ENCODE measurements around the gene TXNRD2.

TXNRD2 gene

DNA sequence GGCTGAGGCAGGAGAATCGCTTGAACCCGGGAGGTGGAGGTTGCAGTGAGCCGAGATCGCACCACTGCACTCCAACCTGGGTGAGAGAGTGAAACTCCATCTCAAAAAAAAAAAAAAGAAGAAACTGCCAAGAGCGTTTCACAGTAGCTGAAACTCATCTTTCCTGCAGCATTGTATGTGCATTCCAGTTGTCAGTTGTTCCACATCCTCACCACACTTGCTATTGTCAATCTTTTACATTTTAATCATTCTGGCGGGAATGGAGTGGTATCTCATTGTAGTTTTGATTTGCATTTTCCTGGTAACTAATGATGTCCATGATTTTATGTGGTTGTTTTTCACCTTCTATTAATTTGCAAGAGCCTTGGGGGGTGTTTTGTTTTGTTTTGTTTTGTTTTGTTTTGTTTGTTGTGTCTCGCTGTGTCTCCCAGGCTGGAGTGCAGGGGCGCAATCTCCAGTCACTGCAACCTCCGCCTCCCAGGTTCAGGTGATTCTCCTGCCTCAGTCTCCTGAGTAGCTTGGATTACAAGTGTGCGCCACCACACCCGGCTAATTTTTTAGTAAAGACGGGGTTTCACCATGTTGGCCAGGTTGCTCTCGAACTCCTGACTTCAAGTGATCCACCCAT lies 78.9 kb downstream of the TXNRD2 start:
- no peak for DNase-seq (ENCODE audit: low read depth)

DNA sequence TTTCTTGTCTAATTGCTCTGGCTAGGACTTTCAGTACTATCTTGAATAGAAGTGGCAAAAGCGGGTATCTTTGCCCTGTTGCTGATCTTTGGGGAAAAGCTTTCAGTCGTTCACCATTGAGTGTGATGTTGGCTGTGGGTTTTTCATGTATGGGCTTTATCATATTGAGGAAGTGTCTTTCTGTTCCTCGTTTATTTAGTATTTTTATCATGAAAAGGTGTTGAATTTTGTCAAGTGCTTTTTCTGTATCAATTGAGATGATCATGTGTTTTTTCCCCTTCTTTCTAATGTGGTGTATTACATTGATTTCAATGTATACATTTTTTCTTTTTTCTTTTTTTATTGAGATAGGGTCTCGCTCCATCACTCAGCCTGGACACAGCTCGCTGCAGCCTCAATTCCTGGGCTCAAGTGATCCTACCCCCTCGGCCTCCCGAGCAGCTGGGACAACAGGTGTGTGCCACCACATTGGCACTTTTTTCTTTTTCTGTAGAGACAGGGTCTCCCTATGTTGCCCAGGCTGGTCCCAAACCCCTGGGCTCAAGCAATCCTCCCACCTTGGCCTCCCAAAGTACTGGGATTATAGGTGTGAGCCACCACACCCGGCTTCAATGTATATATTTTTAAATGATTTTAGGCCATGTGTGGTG lies 81.6 kb downstream of the TXNRD2 start:
- DNase-seq (ENCODE audit: low read depth) = no peak

DNA sequence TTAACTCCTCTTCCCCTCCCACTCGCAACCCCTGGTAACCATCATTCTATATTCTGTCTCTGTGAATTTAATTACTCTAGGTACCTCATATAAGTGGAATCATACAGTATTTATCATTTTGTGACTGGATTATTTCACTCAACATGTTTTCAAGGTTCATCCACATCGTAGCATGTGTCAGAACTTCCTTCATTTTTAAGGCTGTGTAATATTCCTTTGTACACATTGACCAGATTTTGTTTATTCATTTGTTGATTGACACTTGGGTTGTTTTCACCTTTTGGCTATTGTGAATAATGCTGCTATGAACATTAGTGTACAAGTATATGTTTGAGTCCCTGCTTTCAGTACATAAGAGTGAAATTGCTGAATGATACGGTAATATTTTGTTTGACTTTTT lies 84.2 kb downstream of the TXNRD2 start:
- DNase-seq (ENCODE audit: low read depth) = no peak

DNA sequence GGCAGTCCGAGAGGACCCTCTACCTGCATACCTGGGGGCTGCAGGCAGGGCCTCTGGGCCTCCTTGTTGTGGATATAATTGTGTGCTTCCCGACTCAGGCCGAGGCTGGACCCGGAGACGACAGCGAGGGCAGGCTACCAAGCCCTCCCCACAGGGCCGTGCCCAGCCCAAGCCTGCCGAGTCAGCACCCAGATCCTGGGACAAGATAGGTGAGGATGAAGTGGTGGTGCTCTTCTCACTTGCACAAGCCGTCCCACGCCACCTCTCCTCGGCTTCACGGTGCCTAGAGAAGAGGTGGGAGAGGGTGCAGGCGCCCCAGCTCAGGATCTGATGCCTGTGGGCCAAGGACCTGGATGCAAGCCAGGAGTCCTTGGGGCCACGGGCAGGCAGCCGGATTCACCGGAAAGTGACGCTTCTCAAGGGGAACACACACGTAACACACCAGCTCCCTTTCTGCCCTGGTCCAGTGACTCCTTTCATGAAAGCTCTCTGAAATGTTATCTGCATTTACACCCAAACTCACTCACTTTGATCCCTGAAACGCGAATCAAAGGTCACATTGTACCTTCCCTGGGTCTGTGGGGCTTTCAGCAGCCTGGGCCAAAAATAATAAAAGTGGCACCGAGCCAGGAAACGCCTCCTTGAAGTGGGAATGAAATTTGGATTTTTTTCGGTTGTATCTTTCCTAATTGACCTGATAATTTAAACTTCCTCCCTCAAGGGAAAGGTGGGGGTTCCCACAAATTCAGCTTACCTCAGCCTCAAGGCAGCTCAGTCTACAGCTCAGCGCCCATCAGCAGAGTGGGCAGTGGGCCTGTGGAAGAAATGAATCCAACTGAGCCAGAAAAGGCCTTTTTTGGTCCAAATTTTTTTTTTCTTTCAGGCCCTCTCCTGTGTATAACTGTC lies 85.9 kb downstream of the TXNRD2 start:
- no peak for DNase-seq (ENCODE audit: low read depth)

DNA sequence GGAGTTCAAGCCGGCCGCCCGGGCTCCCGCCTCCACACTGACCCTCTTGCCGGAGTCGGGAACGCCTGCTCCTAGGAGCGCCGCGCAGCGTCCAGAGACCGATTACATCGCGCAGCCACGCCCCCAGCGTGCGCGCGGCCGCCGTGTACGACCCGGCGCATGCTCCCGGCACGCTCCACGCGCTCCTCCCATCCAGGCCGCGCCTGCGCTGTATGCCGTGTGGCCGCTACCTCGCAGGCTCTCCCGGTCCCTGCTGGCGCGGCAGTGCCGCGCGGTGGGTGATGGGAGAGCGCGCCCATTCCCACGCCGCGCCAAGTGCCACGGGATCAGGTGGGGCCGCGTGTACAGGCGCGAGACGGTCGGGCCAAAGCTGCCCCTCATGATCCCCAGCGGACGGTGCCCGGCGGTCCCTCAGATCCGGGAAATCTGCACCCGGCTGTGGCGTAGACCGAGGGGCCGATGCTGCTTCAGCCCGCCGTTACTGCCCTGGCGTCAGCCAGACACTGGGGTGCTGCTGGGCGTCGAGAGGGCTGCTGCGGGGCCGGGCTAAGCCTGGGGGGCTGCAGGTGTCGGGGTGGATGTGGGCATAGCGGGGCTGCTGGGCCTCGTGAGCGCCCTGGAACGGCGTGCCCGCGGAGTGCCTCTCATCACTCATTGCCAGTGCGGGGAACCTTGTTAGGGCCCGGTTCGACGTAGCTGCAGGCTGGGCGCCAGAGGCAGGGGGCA lies 86.7 kb downstream of the TXNRD2 start, which contains the start of the genes GNB1L and RTL10:
TSS of gene GNB1L (minus strand) at position 97 of the 726 bp plus-strand sequence. CDS start 33,519 bp downstream, outside the sequence.
TSS of gene RTL10 (minus strand) at position 97 of the 726 bp plus-strand sequence. CDS start 2,613 bp downstream, outside the sequence.
- peak; percentile 74 for DNase-seq (ENCODE audit: low read depth)

DNA sequence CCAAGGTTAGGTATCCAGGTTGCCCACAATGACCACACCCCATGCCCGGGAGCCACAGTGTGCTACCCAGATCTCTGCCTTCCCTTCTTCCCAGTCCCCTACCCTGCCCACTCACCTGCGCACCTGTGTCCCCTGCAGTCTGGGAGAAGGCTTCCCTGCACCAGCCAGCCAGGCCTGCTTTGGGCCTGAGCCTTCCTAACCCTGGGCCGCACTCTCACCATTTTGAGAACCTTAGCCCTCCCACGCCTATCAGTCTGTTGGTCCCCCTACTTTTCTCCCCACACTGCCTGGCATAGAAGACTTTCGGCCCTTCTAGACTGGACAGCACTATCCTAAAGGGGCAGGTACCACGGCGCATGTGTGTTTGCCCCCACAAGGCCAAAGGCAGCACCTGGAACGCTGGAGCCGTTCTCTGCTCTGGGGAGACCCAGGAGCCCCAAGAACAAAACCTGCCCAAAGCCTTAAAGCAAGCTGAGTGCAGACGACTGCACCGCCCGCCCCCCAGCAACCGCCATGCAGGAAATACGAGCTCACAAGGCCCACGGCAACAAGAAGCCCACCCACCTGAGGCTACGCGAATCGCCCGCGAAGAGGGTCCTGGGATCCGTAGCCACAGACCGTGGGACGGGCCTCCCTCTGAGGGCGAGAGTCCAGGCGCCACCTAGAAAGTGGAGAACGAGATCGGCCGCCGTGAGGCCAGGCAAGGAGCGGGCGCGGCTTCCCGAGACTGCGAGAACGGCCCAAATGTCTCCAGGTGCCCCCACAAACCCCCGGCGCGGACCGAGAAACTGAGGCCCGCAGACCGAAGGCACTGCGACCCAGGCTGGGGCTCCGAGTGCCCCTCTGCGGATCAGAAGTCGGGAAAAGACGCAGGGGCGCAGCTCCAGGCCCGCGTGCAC lies 87.5 kb downstream of the TXNRD2 start:
- no peak for DNase-seq (ENCODE audit: low read depth)

DNA sequence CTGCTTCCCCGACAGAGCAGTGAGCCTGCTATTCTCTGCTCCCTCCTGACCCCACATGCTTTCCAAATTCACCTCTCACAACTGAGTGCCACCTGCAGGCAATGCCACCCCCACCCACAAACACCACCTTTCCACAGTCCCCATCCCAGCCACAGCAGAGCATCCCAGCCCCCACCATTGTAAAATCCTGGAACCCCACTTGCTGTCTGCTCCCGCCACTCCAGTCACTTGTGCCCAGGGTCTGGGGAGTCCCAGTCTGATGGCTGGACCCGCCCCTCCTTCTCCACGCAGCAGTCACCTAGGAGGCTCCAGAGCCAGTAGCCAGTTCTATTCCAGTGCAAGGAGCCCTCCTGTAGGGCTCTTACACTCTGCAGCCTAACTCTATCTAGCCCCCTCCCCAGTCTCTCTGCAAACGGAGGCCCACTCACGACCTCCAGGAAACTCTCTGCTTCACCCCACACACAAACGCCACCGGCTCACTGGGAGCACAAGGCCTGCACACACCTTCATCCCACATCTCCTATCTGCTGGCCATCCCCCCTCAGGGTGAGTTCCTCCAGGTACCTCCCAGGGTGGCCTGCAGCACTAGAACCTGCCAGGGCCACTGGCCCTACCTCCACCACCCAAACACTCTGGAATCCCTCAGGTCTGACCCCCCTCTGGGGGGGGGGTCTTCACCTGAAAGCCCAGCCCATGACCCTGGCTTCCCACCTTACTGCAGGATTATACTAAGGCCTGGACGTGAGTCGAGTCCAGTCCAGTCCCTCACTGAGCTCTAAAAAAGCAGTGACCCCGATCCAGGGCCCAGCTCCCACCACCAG lies 88.3 kb downstream of the TXNRD2 start:
- no peak for DNase-seq (ENCODE audit: low read depth)

DNA sequence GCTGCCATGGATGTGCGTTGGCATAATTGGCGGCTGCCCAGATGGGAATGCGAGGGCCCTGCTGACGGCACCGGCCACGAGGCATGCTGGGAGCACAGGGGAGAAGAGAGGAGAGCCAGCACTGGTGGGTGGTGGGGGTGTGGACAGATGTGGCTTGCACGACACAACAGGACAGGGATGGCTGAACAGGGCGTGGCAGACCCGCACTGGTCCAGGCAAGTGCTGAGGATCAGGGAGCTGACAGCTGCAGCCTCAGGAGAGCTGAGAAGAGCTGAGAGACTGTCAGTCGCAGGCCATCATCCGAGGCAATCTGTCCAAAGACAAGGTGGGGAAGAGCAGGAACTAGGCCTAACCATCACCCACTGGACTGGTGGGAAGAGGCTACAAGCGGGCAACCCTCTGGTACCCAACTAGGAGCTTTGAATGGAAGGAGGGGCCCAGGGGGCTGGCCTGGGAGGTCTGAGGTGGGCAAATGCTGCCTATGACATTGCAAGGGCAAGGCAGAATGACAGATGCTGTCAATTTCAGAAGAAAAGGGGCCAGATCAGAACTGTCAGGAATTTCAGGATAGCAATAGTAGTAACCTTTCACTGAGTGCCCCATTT lies 89.3 kb downstream of the TXNRD2 start:
- no peak for DNase-seq (ENCODE audit: low read depth)

DNA sequence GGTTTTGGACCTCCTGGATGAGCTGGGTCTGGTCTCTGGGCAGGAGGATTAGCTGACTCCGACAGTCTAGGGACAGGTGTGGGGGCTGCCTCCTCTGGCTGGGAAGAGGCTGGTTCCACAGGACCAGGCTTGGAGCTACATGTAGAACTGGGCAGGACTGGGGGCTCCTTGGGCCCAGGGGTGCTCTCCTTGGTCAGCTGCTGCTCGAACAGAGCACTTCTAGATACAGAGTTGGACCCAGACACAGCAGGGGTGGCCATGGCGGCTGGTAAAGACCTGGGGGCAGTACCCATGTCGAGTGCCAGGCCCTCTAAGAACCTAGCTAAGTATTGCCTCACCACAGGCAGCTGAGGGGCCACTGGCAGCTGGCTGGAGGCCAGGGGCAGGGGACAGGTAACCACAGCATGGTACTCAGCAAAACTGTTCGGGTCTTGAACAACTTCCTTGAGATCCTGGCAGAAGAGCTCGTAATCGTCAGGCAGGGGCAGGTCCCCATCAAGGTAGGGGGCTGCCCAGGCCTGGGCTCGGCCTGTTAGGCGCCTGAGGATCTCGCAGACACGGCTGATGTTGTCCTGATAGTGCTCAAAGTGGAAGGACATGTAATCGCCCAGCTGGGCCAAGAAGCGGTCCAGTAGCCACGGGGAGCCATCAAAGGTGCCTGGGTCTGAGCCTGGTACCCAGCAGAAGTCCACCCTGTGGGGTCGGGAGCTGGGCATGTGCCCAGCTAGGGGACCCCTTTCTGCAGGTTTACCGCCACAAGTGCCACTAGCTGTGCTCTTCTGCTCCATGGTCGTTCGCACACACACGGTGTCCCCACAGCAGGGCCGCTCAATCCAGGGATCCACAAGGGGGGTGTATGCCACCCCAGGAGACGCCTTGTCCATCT lies 90.1 kb downstream of the TXNRD2 start:
- DNase-seq (ENCODE audit: low read depth) = no peak

DNA sequence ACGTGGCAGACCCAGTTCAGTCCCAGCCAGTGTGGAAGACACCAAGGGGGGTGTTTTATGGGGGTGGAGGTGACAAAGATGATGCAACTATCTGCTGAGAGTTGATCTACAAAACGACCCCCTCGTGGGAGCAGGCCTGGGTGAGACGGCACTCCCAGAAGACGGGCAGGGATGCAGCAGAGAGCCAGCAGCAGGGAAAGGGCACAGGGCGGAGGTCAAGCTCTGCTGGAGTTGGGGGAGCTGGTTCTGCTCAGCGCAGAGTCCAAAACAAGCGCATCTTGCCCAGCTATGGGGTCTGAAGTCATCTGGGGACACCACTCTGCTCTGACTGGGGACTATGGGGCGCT lies 90.9 kb downstream of the TXNRD2 start:
- DNase-seq (ENCODE audit: low read depth) = no peak

DNA sequence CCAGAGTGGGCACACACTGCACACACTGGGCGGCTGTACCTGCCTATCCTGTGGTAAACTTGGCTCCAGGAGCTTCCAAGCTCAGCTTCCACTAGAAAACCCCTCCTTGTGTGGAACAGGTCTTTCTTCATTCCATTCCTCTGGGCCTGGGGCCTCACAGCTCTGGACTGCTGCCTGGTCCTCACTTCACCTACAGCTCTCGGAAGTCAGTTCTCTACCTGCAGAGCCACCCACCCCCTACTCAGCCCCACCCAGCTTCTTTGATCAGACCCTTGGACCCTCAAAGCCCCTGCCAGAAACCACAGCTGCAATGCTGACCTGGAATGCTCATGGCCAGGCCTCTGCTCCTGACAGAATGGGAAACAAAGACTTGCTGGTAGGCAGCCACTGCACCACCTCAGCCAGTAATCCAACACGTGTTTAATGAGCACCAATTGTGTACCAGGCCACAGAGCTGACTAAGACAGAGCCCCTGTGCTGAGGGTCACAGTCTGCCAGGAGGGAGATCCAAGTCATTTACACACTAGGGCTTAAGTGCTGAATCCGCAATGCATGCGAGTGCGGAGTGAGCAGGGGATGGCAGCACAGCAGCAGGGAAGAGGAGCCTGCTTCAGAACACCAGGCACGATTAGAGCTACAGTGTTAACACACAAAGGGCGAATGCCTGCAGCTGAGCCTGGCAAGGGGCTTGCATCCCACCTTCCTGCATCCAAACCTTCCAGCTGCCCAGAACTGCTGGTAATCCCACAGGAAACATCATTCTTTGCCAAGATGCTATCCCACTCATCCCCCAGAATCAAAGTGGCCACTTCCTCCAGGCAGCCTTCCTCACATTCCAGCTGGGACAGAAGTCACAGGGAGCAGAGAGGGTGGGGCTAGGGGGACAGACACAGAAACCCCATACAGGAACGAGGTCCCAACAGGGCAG lies 91.5 kb downstream of the TXNRD2 start:
- DNase-seq (ENCODE audit: low read depth) = no peak

DNA sequence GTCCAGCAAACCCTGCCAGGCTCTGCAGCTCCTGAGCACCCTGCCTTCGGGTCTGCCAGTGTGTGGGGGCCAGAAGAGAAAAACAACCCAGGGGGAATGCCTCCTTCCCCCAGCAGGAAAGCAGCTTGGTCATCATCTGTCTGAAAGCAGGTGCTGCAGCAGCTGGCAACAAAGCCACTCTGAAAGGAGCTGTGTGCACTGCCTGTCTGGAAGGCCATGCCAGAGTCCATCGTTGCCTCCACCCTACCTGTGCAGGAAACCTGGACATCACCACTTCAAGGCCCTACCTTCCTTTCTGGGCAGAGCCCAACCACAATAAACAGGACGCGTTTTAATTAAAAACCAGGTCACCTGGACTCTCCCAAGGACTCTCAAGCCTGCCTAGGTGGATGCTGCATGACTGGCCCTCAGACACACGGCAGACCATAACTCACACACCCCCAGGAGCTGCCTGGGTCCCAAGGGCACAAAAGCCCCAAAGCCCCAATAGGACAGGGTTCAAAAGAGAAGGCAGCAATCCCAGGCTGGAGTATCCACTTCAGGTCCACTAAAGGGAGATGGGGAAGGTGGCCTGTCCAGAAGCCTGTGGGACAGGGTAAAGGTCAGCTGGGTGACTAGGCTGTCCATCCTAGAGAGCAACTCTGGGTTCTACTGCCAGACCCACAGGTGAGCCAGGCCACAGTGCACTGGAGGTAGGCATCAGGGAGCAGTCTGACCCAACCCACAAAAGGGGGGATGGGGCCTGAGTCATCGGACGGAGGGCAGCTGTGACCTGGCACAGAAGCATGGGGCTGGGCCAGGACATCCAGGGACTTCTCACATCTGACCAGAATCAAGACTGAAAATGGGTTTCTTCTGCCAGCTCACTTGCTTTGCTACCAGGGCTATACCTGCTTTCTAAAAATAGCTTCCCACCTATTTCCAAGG lies 93.1 kb downstream of the TXNRD2 start:
- no peak for DNase-seq (ENCODE audit: low read depth)

DNA sequence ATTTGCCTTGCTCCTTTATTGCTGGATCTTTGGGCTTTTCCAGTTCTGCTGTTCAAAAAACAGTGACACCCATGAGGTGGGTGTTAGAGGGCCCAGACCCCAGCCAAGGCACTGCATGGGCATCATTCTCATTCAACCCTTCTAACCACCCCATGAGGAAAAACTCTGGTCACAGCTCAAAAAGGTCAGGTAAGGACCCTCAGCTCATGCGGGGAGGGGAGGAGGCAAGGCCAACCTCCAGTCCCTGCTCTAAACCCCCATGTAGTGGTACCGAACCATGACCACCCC lies 94.3 kb downstream of the TXNRD2 start:
- DNase-seq (ENCODE audit: low read depth) = no peak

DNA sequence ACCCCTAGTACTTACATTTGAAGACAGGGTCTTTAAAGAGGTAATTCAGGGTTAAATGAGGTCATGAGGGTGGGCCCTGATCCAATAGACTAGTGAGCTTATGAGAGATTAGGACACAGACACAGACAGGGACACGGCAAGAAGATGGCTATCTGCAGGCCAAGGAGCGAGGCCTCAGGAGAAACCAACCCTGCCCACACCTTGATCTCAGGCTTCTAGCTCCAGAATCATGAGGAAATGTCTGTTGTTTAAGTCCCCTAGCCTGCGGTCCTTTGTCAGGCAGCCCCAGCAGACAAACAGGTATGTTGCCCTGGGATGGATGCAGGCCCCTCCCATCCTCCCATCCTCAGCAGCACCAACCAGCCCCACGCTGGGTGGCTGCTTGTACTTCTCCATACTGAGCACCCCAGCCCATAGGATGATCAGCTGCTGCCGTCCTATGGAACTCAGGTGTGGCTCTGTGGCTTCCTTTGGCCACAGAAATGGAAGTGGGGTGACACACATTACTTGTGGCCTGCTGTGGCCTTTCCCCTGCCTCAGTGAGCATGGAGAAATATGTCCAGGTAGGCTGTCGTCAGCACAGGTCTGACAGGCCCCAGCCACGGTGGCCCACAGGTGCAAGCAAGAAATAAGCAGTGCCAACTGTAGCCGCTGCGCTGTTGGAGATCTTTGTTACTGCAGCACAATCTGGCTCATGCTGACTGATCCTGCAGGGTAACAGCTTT lies 94.8 kb downstream of the TXNRD2 start:
- no peak for DNase-seq (ENCODE audit: low read depth)

DNA sequence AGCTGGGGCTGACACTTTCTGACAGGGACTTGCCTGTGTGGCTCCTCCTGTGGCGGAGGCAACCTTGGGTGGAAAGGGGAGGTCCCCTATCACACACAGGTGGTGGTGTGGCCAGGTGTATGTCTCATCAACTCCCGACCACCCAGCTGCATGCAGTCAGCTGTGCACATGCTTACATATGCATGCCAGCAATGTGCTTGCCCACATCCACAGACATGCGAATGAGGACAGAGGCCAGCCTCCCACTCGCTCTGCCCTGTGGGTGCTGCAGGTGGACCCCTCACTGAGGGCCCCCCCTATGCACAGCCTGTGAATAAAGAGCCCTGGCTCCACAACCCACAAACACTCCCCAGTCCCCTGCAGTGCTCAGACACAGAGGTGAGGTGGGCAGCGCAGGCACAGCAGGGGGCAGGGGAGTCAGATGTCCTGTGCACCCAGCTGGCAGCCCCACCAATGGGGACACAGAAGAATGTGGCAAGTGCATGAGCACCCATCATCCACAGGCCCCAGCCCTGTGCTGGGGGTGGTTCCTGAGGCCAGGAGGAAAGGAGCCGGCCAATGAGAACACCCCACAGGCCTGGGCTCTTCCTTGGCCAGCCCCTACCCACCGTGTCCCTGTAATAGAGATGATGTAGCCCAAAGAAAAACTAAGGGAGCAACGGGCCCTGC lies 96.4 kb downstream of the TXNRD2 start:
- DNase-seq (ENCODE audit: low read depth) = no peak
